Activated naive CD4-positive, alpha-beta T cell treated with anti-CD3 and anti-CD28 coated beads, Interleukin-2, amount 10 ng/mL, durations not matched to agents 7 days and 5 days (primary cell): Measurements from ENCODE around the gene MAPK8IP3.
A peak's percentile ranks its signal among the peaks of the same experiment; 100 is the strongest.

ENCODE experiments used
- CTCF ChIA-PET: fragments of 350-600 bp; sonication (Branson Sonifier 250); formaldehyde crosslinking; loops from one replicate; lab custom pipeline; 2021; ENCODE audit warnings: antibody characterized with exemption; lab: Charles Lee
- DNase-seq: peaks from one replicate; pipeline ENCODE4 v3.0.0-alpha.2; 2020
- H3K27ac Mint-ChIP-seq: one replicate; pipeline ENCODE4 v1.8.0; 2021; ENCODE audit warnings: mild to moderate bottlenecking, moderate library complexity, mixed read lengths
- H3K27me3 Mint-ChIP-seq: one replicate; pipeline ENCODE4 v1.8.0; 2021; ENCODE audit warnings: mild to moderate bottlenecking, mixed read lengths
- H3K36me3 Mint-ChIP-seq: one replicate; pipeline ENCODE4 v1.8.0; 2021; ENCODE audit warnings: mixed read lengths
- H3K4me1 Mint-ChIP-seq: one replicate; pipeline ENCODE4 v1.8.0; 2021; ENCODE audit warnings: mixed read lengths
- H3K4me3 Mint-ChIP-seq: one replicate; pipeline ENCODE4 v1.8.0; 2021; ENCODE audit warnings: mild to moderate bottlenecking, moderate library complexity, mixed read lengths
- H3K9me3 Mint-ChIP-seq: one replicate; pipeline ENCODE4 v1.8.0; 2021; ENCODE audit warnings: mixed read lengths

MAPK8IP3 gene

GRCh38 chr16:1705688-1706385, at the start of gene MAPK8IP3:
Gene MAPK8IP3, plus strand, starts transcription at chr16:1706195. Its CDS starts 145 bp downstream, at chr16:1706340.
- Mint-ChIP-seq H3K36me3 (peaks cover 21% of the 10 kb centered on the region), H3K27ac (peak within 1 kb of the TSS; percentile 99), H3K27me3 (peaks cover 5% of the 10 kb centered on the region), H3K4me3 (peak within 1 kb of the TSS; percentile 98), H3K9me3 (no peaks in the 10 kb centered on the region), H3K4me1 (peaks cover 32% of the 10 kb centered on the region)
- CTCF ChIA-PET: interaction anchor here (0.5 to 2.1 kb wide), 13 partner anchors 8 to 342 kb away, joined by 3 to 6 read pairs (median 4); partner anchors contain the start of genes IFT140, JPT2, NUBP2 and SPSB3
- peak; percentile 92 for DNase-seq

- H3K36me3 Mint-ChIP-seq: peaks cover 20% of the 10 kb centered on the region
- H3K9me3 Mint-ChIP-seq: no peaks in the 10 kb centered on the region
- H3K4me3 Mint-ChIP-seq: no peak overlapping the region
- CTCF ChIA-PET: no interaction called here
- DNase-seq: no peak
- H3K27ac Mint-ChIP-seq: no peak overlapping the region
- H3K27me3 Mint-ChIP-seq: no peaks in the 10 kb centered on the region
- H3K4me1 Mint-ChIP-seq: no peaks in the 10 kb centered on the region
Observed at GRCh38 chr16:1656808-1657617, 49.0 kb upstream of the MAPK8IP3 start.

- H3K4me3 Mint-ChIP-seq: no peak overlapping the region
- H3K4me1 Mint-ChIP-seq: no peaks in the 10 kb centered on the region
- DNase-seq: no peak
- CTCF ChIA-PET: no interaction called here
- no peaks in the 10 kb centered on the region for H3K9me3 Mint-ChIP-seq
- H3K27me3 Mint-ChIP-seq: no peaks in the 10 kb centered on the region
- H3K27ac Mint-ChIP-seq: peak overlapping the region; percentile 75
- H3K36me3 Mint-ChIP-seq: peaks cover 23% of the 10 kb centered on the region
Observed at GRCh38 chr16:1657841-1658240, 48.2 kb upstream of the MAPK8IP3 start.

- Mint-ChIP-seq H3K4me1 (no peaks in the 10 kb centered on the region), H3K36me3 (peaks cover 30% of the 10 kb centered on the region), H3K27me3 (no peaks in the 10 kb centered on the region), H3K4me3 (no peak overlapping the region), H3K9me3 (no peaks in the 10 kb centered on the region), H3K27ac (no peak overlapping the region)
- no peak for DNase-seq
- CTCF ChIA-PET: no interaction called here
Observed at GRCh38 chr16:1659031-1659430, 47.0 kb upstream of the MAPK8IP3 start.

GRCh38 chr16:1661826-1662225, 44.2 kb upstream of the MAPK8IP3 start:
- H3K36me3 Mint-ChIP-seq: peaks cover 26% of the 10 kb centered on the region
- CTCF ChIA-PET: no interaction called here
- no peaks in the 10 kb centered on the region for H3K9me3 Mint-ChIP-seq
- no peak overlapping the region for H3K4me3 Mint-ChIP-seq
- H3K27me3 Mint-ChIP-seq: no peaks in the 10 kb centered on the region
- no peaks in the 10 kb centered on the region for H3K4me1 Mint-ChIP-seq
- DNase-seq: no peak
- H3K27ac Mint-ChIP-seq: no peak overlapping the region

GRCh38 chr16:1662543-1662942, 43.5 kb upstream of the MAPK8IP3 start:
- no peak overlapping the region for H3K27ac Mint-ChIP-seq
- H3K36me3 Mint-ChIP-seq: peaks cover 28% of the 10 kb centered on the region
- no peaks in the 10 kb centered on the region for H3K9me3 Mint-ChIP-seq
- no peak overlapping the region for H3K4me3 Mint-ChIP-seq
- no peaks in the 10 kb centered on the region for H3K4me1 Mint-ChIP-seq
- CTCF ChIA-PET: no interaction called here
- DNase-seq: no peak
- H3K27me3 Mint-ChIP-seq: no peaks in the 10 kb centered on the region

- CTCF ChIA-PET: interaction anchor here (1.4 kb wide), 1 partner anchor 12 kb away, joined by 4 read pairs; the partner anchor contains the start of gene JPT2
- Mint-ChIP-seq H3K4me1 (no peaks in the 10 kb centered on the region), H3K27me3 (no peaks in the 10 kb centered on the region), H3K4me3 (no peak overlapping the region), H3K9me3 (no peaks in the 10 kb centered on the region), H3K36me3 (peaks cover 44% of the 10 kb centered on the region), H3K27ac (no peak overlapping the region)
- DNase-seq: no peak
Observed at GRCh38 chr16:1665829-1666228, 40.2 kb upstream of the MAPK8IP3 start.

GRCh38 chr16:1666316-1666715, 39.7 kb upstream of the MAPK8IP3 start:
- Mint-ChIP-seq H3K36me3 (peaks cover 49% of the 10 kb centered on the region), H3K4me1 (no peaks in the 10 kb centered on the region), H3K27ac (no peak overlapping the region), H3K27me3 (no peaks in the 10 kb centered on the region), H3K9me3 (no peaks in the 10 kb centered on the region), H3K4me3 (no peak overlapping the region)
- CTCF ChIA-PET: interaction anchor here (1.4 kb wide), 1 partner anchor 11 kb away, joined by 4 read pairs; the partner anchor contains the start of gene JPT2
- no peak for DNase-seq

- Mint-ChIP-seq H3K27ac (no peak overlapping the region), H3K27me3 (no peaks in the 10 kb centered on the region), H3K4me3 (no peak overlapping the region), H3K4me1 (no peaks in the 10 kb centered on the region), H3K36me3 (peaks cover 54% of the 10 kb centered on the region), H3K9me3 (no peaks in the 10 kb centered on the region)
- no peak for DNase-seq
- CTCF ChIA-PET: no interaction called here
Observed at GRCh38 chr16:1667271-1667670, 38.7 kb upstream of the MAPK8IP3 start.

- Mint-ChIP-seq H3K36me3 (peaks cover 55% of the 10 kb centered on the region), H3K9me3 (no peaks in the 10 kb centered on the region), H3K27ac (no peak overlapping the region), H3K27me3 (no peaks in the 10 kb centered on the region), H3K4me1 (no peaks in the 10 kb centered on the region), H3K4me3 (no peak overlapping the region)
- CTCF ChIA-PET: no interaction called here
- DNase-seq: no peak
Observed at GRCh38 chr16:1667916-1668315, 38.1 kb upstream of the MAPK8IP3 start.

GRCh38 chr16:1668612-1669319, 37.2 kb upstream of the MAPK8IP3 start:
- CTCF ChIA-PET: interaction anchor here (1.4 kb wide), 1 partner anchor 13 kb away, joined by 5 read pairs; no protein-coding TSS in a partner anchor

GRCh38 chr16:1669698-1670097, 36.3 kb upstream of the MAPK8IP3 start:
- Mint-ChIP-seq H3K27ac (no peak overlapping the region), H3K27me3 (no peaks in the 10 kb centered on the region), H3K36me3 (peaks cover 61% of the 10 kb centered on the region), H3K4me3 (no peak overlapping the region), H3K9me3 (no peaks in the 10 kb centered on the region), H3K4me1 (no peaks in the 10 kb centered on the region)
- no peak for DNase-seq
- CTCF ChIA-PET: interaction anchor here (1.4 kb wide), 1 partner anchor 14 kb away, joined by 5 read pairs; no protein-coding TSS in a partner anchor

More at GRCh38 chr16:1668612-1669319, 37.2 kb upstream of the MAPK8IP3 start:
- Mint-ChIP-seq H3K9me3 (no peaks in the 10 kb centered on the region), H3K36me3 (peaks cover 58% of the 10 kb centered on the region), H3K27ac (no peak overlapping the region), H3K27me3 (no peaks in the 10 kb centered on the region), H3K4me3 (no peak overlapping the region), H3K4me1 (no peaks in the 10 kb centered on the region)
- no peak for DNase-seq

- H3K9me3 Mint-ChIP-seq: no peaks in the 10 kb centered on the region
- no peaks in the 10 kb centered on the region for H3K4me1 Mint-ChIP-seq
- no peak overlapping the region for H3K4me3 Mint-ChIP-seq
- H3K27ac Mint-ChIP-seq: no peak overlapping the region
- CTCF ChIA-PET: no interaction called here
- H3K36me3 Mint-ChIP-seq: peaks cover 64% of the 10 kb centered on the region
- no peaks in the 10 kb centered on the region for H3K27me3 Mint-ChIP-seq
- no peak for DNase-seq
Observed at GRCh38 chr16:1670371-1670770, 35.6 kb upstream of the MAPK8IP3 start.

GRCh38 chr16:1670866-1671265, 35.1 kb upstream of the MAPK8IP3 start:
- no peak for DNase-seq
- Mint-ChIP-seq H3K9me3 (no peaks in the 10 kb centered on the region), H3K36me3 (peaks cover 67% of the 10 kb centered on the region), H3K27ac (peak overlapping the region; percentile 7), H3K4me1 (no peaks in the 10 kb centered on the region), H3K27me3 (no peaks in the 10 kb centered on the region), H3K4me3 (no peak overlapping the region)
- CTCF ChIA-PET: no interaction called here
